ENCODE measurements around the gene KRT4. TPM values are rescaled to one million over a fixed set of nuclear protein-coding genes. Genes with fewer than 3 reads are reported as not detected.

KRT4 gene
- total RNA-seq, 2 donors from 2014 or later, result not detected

GRCh38 chr12:52817699-52818238 is 3.9 kb upstream of the KRT4 start:
- no peak overlapping the region for H3K27ac ChIP-seq (ENCODE audit: low read depth, low read length)
- no peak overlapping the region for H3K9ac ChIP-seq (ENCODE audit: extremely low read depth, low read length, poor library complexity, severe bottlenecking)
- H3K4me1 ChIP-seq (ENCODE audit: control insufficient read depth, insufficient read depth, low read length), result peaks cover 7% of the 10 kb centered on the region
- Mint-ChIP-seq H3K36me3 (ENCODE audit: low read depth) (no peaks in the 10 kb centered on the region), H3K27me3 (ENCODE audit: insufficient read depth) (peaks cover 2% of the 10 kb centered on the region), H3K4me1 (peaks cover 11% of the 10 kb centered on the region), H3K4me3 (no peak overlapping the region), H3K9me3 (no peaks in the 10 kb centered on the region), H3K27ac (no peak overlapping the region)
- TF ChIP-seq, protein P1, sequence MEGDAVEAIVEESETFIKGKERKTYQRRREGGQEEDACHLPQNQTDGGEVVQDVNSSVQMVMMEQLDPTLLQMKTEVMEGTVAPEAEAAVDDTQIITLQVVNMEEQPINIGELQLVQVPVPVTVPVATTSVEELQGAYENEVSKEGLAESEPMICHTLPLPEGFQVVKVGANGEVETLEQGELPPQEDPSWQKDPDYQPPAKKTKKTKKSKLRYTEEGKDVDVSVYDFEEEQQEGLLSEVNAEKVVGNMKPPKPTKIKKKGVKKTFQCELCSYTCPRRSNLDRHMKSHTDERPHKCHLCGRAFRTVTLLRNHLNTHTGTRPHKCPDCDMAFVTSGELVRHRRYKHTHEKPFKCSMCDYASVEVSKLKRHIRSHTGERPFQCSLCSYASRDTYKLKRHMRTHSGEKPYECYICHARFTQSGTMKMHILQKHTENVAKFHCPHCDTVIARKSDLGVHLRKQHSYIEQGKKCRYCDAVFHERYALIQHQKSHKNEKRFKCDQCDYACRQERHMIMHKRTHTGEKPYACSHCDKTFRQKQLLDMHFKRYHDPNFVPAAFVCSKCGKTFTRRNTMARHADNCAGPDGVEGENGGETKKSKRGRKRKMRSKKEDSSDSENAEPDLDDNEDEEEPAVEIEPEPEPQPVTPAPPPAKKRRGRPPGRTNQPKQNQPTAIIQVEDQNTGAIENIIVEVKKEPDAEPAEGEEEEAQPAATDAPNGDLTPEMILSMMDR (conservative IDR thresholded peaks at IDR 0.05), result no peak
- H3K9me3 ChIP-seq (ENCODE audit: control insufficient read depth, low read length), result no peaks in the 10 kb centered on the region
- no peaks in the 10 kb centered on the region for H3K36me3 ChIP-seq (ENCODE audit: control insufficient read depth, insufficient read depth, low read length)
- no peak for DNase-seq
- no peaks in the 10 kb centered on the region for H3K27me3 ChIP-seq (ENCODE audit: control insufficient read depth, insufficient read depth, low read length, poor library complexity, severe bottlenecking)
- 94 to 96% methylated on average over 2 of the region's 2 CpGs for WGBS, 2 experiments (ENCODE audit: insufficient coverage in 1 of 2, insufficient read length in 1 of 2)
- no peak overlapping the region for H3K4me3 ChIP-seq (ENCODE audit: low read length)

DNA sequence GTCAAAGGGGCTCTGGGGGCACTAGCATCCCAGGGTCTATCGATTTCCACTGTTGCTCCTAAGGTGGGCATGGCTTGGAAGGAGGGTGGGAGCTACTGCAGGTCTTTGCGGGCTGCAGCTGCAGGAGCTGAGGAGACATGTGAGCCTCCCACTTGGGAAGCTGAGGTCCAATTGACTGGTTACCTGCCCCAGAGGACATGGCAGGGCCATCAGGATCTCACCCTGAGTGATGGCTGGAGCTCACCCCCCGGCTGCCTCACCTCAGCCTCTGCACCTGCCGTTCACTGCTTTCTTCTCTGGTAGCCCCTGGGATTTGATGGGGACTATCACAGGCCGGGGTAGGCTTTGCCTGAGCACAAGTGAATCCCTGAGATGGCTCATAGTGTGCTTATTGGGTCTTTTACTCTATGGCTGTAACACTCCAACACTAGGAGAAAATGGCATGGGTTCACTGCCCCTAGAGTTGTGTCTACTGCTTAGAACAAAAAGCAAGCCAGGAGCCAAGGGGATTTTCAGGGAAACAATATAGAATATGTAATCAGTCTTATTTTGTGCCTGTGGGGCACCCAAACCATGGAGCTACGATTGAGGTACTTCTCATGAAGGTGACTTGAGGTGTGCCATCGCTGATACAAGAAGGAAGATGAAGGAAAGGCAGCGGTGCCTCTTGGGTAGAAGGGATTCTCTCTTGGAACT is 3.2 kb upstream of the KRT4 start:
- Mint-ChIP-seq H3K36me3 (ENCODE audit: low read depth) (no peaks in the 10 kb centered on the region), H3K4me1 (peaks cover 11% of the 10 kb centered on the region), H3K27me3 (ENCODE audit: insufficient read depth) (peaks cover 4% of the 10 kb centered on the region), H3K4me3 (no peak overlapping the region), H3K27ac (no peak overlapping the region), H3K9me3 (no peaks in the 10 kb centered on the region)
- no peaks in the 10 kb centered on the region for H3K9me3 ChIP-seq (ENCODE audit: control insufficient read depth, low read length)
- H3K4me3 ChIP-seq (ENCODE audit: low read length), result no peak overlapping the region
- 90 to 93% methylated on average over 3 to 8 of the region's 8 CpGs for WGBS, 2 experiments (ENCODE audit: insufficient coverage in 1 of 2, insufficient read length in 1 of 2)
- no peaks in the 10 kb centered on the region for H3K27me3 ChIP-seq (ENCODE audit: control insufficient read depth, insufficient read depth, low read length, poor library complexity, severe bottlenecking)
- H3K36me3 ChIP-seq (ENCODE audit: control insufficient read depth, insufficient read depth, low read length), result no peaks in the 10 kb centered on the region
- TF ChIP-seq, protein P1 (conservative IDR thresholded peaks at IDR 0.05), result no peak
- no peak for DNase-seq
- H3K27ac ChIP-seq (ENCODE audit: low read depth, low read length), result no peak overlapping the region
- H3K9ac ChIP-seq (ENCODE audit: extremely low read depth, low read length, poor library complexity, severe bottlenecking), result no peak overlapping the region
- peaks cover 7% of the 10 kb centered on the region for H3K4me1 ChIP-seq (ENCODE audit: control insufficient read depth, insufficient read depth, low read length)

- no peak overlapping the region for H3K27ac ChIP-seq (ENCODE audit: low read depth, low read length)
- TF ChIP-seq, protein P1 (conservative IDR thresholded peaks at IDR 0.05), result no peak
- H3K9ac ChIP-seq (ENCODE audit: extremely low read depth, low read length, poor library complexity, severe bottlenecking), result no peak overlapping the region
- Mint-ChIP-seq H3K4me3 (no peak overlapping the region), H3K27ac (no peak overlapping the region), H3K36me3 (ENCODE audit: low read depth) (no peaks in the 10 kb centered on the region), H3K27me3 (ENCODE audit: insufficient read depth) (peaks cover 2% of the 10 kb centered on the region), H3K4me1 (peaks cover 11% of the 10 kb centered on the region), H3K9me3 (no peaks in the 10 kb centered on the region)
- WGBS, 2 experiments (ENCODE audit: insufficient coverage in 1 of 2, insufficient read length in 1 of 2), result 91 to 94% methylated on average over 3 to 8 of the region's 9 CpGs
- H3K4me3 ChIP-seq (ENCODE audit: low read length), result no peak overlapping the region
- H3K4me1 ChIP-seq (ENCODE audit: control insufficient read depth, insufficient read depth, low read length), result peaks cover 7% of the 10 kb centered on the region
- no peak for DNase-seq
- H3K9me3 ChIP-seq (ENCODE audit: control insufficient read depth, low read length), result no peaks in the 10 kb centered on the region
- no peaks in the 10 kb centered on the region for H3K36me3 ChIP-seq (ENCODE audit: control insufficient read depth, insufficient read depth, low read length)
- H3K27me3 ChIP-seq (ENCODE audit: control insufficient read depth, insufficient read depth, low read length, poor library complexity, severe bottlenecking), result no peaks in the 10 kb centered on the region
These were observed 2.0 kb upstream of the KRT4 start for GRCh38 chr12:52815676-52816588.
